Measurements from ENCODE around the gene SPCS3.

DNA sequence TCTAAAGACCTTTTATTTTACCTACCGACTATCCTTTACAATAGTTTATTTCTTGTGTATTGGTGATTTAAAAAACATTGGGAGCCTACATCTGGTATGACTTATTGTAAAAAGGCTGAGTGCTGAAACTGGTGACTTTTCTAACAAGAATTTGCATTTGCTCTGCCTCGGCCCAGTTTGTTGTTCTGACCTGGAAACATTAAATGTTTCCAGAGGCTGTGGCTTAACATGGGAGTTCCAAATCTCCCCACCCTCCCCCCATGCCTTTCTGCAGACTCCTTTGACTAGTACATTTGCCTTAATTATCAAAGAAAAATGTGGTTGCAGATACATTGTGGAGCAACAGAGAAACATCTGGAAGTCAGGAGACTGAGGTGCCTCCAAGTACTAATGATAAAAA lies 39.8 kb downstream of the SPCS3 start:
- TF ChIP-seq POLR2A (IDR thresholded peaks at IDR 0.05), result no peak
- TF ChIP-seq, protein P1, sequence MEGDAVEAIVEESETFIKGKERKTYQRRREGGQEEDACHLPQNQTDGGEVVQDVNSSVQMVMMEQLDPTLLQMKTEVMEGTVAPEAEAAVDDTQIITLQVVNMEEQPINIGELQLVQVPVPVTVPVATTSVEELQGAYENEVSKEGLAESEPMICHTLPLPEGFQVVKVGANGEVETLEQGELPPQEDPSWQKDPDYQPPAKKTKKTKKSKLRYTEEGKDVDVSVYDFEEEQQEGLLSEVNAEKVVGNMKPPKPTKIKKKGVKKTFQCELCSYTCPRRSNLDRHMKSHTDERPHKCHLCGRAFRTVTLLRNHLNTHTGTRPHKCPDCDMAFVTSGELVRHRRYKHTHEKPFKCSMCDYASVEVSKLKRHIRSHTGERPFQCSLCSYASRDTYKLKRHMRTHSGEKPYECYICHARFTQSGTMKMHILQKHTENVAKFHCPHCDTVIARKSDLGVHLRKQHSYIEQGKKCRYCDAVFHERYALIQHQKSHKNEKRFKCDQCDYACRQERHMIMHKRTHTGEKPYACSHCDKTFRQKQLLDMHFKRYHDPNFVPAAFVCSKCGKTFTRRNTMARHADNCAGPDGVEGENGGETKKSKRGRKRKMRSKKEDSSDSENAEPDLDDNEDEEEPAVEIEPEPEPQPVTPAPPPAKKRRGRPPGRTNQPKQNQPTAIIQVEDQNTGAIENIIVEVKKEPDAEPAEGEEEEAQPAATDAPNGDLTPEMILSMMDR (IDR thresholded peaks at IDR 0.05), result no peak
